H9 (cell line): ENCODE data around the gene CRYGS. TPM values are rescaled to one million over a fixed set of nuclear protein-coding genes. Genes with fewer than 3 reads are reported as not detected.

Experiments
- DNase-seq: peaks from one replicate; pipeline ENCODE4 v3.0.0-alpha.2; 2017
- H2AFZ ChIP-seq: one replicate; pipeline ENCODE4 v1.6.1; 2013; ENCODE audit warnings: mild to moderate bottlenecking, low read length, control low read depth, moderate library complexity
- H2AK5ac ChIP-seq: 2 replicates; pipeline ENCODE4 v1.6.1; 2013; ENCODE audit warnings: low read length, control low read depth, mixed read lengths; ENCODE audit not compliant: insufficient read length
- H2BK120ac ChIP-seq: one replicate; pipeline ENCODE4 v1.6.1; 2013; ENCODE audit warnings: low read depth, mild to moderate bottlenecking, low read length, control low read depth, inconsistent platforms; ENCODE audit not compliant: poor library complexity, severe bottlenecking
- H2BK12ac ChIP-seq: 2 replicates; pipeline ENCODE4 v1.6.1; 2013; ENCODE audit warnings: low read length, control low read depth, mixed read lengths, low read depth; ENCODE audit not compliant: insufficient read length
- H2BK15ac ChIP-seq: 2 replicates; pipeline ENCODE4 v1.6.1; 2013; ENCODE audit warnings: low read depth, low read length, control low read depth
- H2BK20ac ChIP-seq: one replicate; pipeline ENCODE4 v1.6.1; 2013; ENCODE audit warnings: low read depth, mild to moderate bottlenecking, low read length, control low read depth, inconsistent platforms; ENCODE audit not compliant: poor library complexity, severe bottlenecking
- H2BK5ac ChIP-seq: 2 replicates; pipeline ENCODE4 v1.6.1; 2013; ENCODE audit warnings: low read length, control low read depth, mixed read lengths; ENCODE audit not compliant: insufficient read length
- H3K14ac ChIP-seq: 2 replicates; pipeline ENCODE4 v1.6.1; 2013; ENCODE audit warnings: low read length, control low read depth; ENCODE audit not compliant: insufficient read depth
- H3K18ac ChIP-seq: 2 replicates; pipeline ENCODE4 v1.6.1; 2013; ENCODE audit warnings: low read depth, mild to moderate bottlenecking, mixed read lengths, low read length, control low read depth; ENCODE audit not compliant: insufficient read length
- H3K23ac ChIP-seq: 2 replicates; pipeline ENCODE4 v1.6.1; 2013; ENCODE audit warnings: low read length, control low read depth, mixed read lengths, low read depth; ENCODE audit not compliant: insufficient read length
- H3K23me2 ChIP-seq: 2 replicates; pipeline ENCODE4 v1.6.1; 2013; ENCODE audit warnings: low read depth, mild to moderate bottlenecking, mixed read lengths, low read length, control low read depth; ENCODE audit not compliant: insufficient read length, poor library complexity, severe bottlenecking
- H3K27ac ChIP-seq: 2 replicates; pipeline ENCODE4 v1.5.1; 2013; ENCODE audit warnings: low read length, control low read depth, mixed read lengths, low read depth; ENCODE audit not compliant: insufficient read length
- H3K27me3 ChIP-seq: 2 replicates; pipeline ENCODE4 v1.6.1; 2013; ENCODE audit warnings: low read length, control low read depth, inconsistent platforms; ENCODE audit not compliant: insufficient read depth
- H3K4ac ChIP-seq: 2 replicates; pipeline ENCODE4 v1.6.1; 2013; ENCODE audit warnings: low read depth, mild to moderate bottlenecking, control low read depth, inconsistent platforms, low read length, moderate library complexity
- H3K4me1 ChIP-seq: 2 replicates; pipeline ENCODE4 v1.6.1; 2013; ENCODE audit warnings: low read length, control low read depth, inconsistent platforms; ENCODE audit not compliant: insufficient read depth
- H3K4me2 ChIP-seq: 2 replicates; pipeline ENCODE4 v1.6.1; 2013; ENCODE audit warnings: low read length, control low read depth, mixed read lengths; ENCODE audit not compliant: insufficient read length, insufficient read depth
- H3K56ac ChIP-seq: 2 replicates; pipeline ENCODE4 v1.6.1; 2013; ENCODE audit warnings: low read depth, mild to moderate bottlenecking, mixed read lengths, low read length, control low read depth; ENCODE audit not compliant: insufficient read length
- H3K79me1 ChIP-seq: 2 replicates; pipeline ENCODE4 v1.6.1; 2013; ENCODE audit warnings: low read depth, mild to moderate bottlenecking, moderate library complexity, low read length, control low read depth, inconsistent platforms; ENCODE audit not compliant: insufficient read depth, poor library complexity, severe bottlenecking
- H3K79me2 ChIP-seq: 2 replicates; pipeline ENCODE4 v1.6.1; 2013; ENCODE audit warnings: low read length, control low read depth, inconsistent platforms; ENCODE audit not compliant: insufficient read depth
- H3K9ac ChIP-seq: 2 replicates; pipeline ENCODE4 v1.6.1; 2013; ENCODE audit warnings: low read length, control low read depth, mixed read lengths; ENCODE audit not compliant: insufficient read length; ENCODE audit errors: extremely low read depth
- H3K9me3 ChIP-seq: one replicate; pipeline ENCODE4 v1.6.1; 2013; ENCODE audit warnings: low read depth, low read length, inconsistent platforms; ENCODE audit not compliant: control insufficient read depth
- H3T11ph ChIP-seq: one replicate; pipeline ENCODE4 v1.6.1; 2013; ENCODE audit warnings: mild to moderate bottlenecking, low read length, control low read depth, inconsistent platforms
- H4K20me1 ChIP-seq: one replicate; pipeline ENCODE4 v1.6.1; 2013; ENCODE audit not compliant: control insufficient read depth, insufficient read length, insufficient read depth
- H4K5ac ChIP-seq: 2 replicates; pipeline ENCODE4 v1.6.1; 2013; ENCODE audit warnings: low read depth, mild to moderate bottlenecking, mixed read lengths, low read length, control low read depth; ENCODE audit not compliant: insufficient read length
- H4K8ac ChIP-seq: replicated peaks from 2 replicates; pipeline ENCODE4 v1.6.1; 2013; ENCODE audit warnings: low read length, control low read depth, mixed read lengths, low read depth; ENCODE audit not compliant: insufficient read length
- H4K91ac ChIP-seq: 2 replicates; pipeline ENCODE4 v1.6.1; 2013; ENCODE audit warnings: low read depth, mild to moderate bottlenecking, moderate library complexity, mixed read lengths, low read length, control low read depth; ENCODE audit not compliant: insufficient read length
- H3K27ac Mint-ChIP-seq, 3 experiments: 2 replicates in 2 of 3; 3 replicates in 1 of 3; pipeline ENCODE4 v1.8.0; 2020 to 2021; ENCODE audit warnings: mixed read lengths in 3 of 3, mild to moderate bottlenecking in 1 of 3, moderate library complexity in 1 of 3
- H3K27me3 Mint-ChIP-seq: 2 replicates; pipeline ENCODE4 v1.8.0; 2021; ENCODE audit warnings: low read depth, mild to moderate bottlenecking, moderate library complexity, mixed read lengths
- H3K36me3 Mint-ChIP-seq, 3 experiments: 2 replicates in 2 of 3; 3 replicates in 1 of 3; pipeline ENCODE4 v1.8.0; 2020 to 2021; ENCODE audit warnings: low read depth in 3 of 3, mixed read lengths in 3 of 3; ENCODE audit not compliant: insufficient read depth in 1 of 3
- H3K4me1 Mint-ChIP-seq, 2 experiments: 2 replicates each; pipeline ENCODE4 v1.8.0; 2020; ENCODE audit warnings: mixed read lengths in 2 of 2
- H3K4me3 Mint-ChIP-seq, 2 experiments: 2 replicates in 1 of 2; 3 replicates in 1 of 2; pipeline ENCODE4 v1.8.0; 2020 to 2021; ENCODE audit warnings: mild to moderate bottlenecking in 2 of 2, mixed read lengths in 2 of 2, moderate library complexity in 1 of 2
- H3K9me3 Mint-ChIP-seq, 2 experiments: 2 replicates in 1 of 2; 3 replicates in 1 of 2; pipeline ENCODE4 v1.8.0; 2020; ENCODE audit warnings: mild to moderate bottlenecking in 2 of 2, mixed read lengths in 2 of 2, moderate library complexity in 1 of 2
- WGBS: extraction: QIAGEN DNeasy Blood & Tissue Kit; methylation state at CpG from one replicate; pipeline ENCODE4 v1.1.7; 2013; ENCODE audit warnings: missing lambda C conversion rate, low lambda C conversion rate, mixed read lengths; ENCODE audit not compliant: insufficient read length; ENCODE audit errors: extremely low coverage; 5-methylcytosine and 5-hydroxymethylcytosine counted together
- total RNA-seq: library from RNA; stranded (reverse); gene quantifications from 2 replicates; pipeline ENCODE4 v1.2.1, GENCODE V29; 2021
- TF ChIP-seq, protein P1 (sequence below): fragments of 200-600 bp; sonication (generic); conservative IDR thresholded peaks from 3 replicates; pipeline ENCODE4 v1.8.0; 2021; ENCODE audit warnings: antibody characterized with exemption, mild to moderate bottlenecking

CRYGS gene
- total RNA-seq, 1 experiment from 2014 or later: 1.0 TPM

DNA sequence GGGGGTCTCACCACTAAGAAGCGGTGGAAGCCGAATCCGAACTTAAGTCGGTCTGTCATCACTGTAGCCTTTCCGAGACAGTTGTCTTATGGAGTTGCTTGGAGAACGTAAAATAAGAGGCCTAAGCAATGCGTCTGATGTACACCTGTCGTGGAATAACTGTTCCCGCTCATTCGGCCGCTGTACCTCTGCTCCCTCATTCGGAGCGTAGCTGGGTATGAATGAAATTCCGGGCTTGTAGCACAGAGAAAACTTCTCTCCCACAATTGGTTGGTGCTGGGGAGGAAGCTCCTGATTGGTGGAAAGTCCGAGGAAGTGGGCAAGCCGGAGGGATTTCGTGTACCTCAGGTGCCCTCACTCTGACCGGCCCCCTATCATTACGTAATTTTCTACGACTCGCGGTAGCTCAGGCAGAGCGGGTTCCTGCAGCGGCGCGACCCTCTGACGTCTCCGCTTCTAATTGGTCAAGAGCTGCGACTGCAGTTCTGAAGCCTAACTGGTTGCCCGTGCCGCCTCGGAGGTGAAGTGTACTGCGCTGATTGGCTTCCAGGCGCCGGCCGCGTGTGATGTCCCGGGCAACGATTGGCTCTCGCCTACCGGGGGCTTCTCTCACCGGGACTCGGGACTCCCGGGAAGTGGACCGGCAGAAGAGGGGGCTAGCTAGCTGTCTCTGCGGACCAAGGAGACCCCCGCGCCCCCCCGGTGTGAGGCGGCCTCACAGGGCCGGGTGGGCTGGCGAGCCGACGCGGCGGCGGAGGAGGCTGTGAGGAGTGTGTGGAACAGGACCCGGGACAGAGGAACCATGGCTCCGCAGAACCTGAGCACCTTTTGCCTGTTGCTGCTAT, 26.1 kb upstream of the CRYGS start, which contains the start of gene DNAJB11:
DNAJB11 (plus strand) TSS at position 625 of the 845 bp plus-strand sequence; CDS start at position 803, 178 bp downstream.
- no peak within 1 kb of the TSS for H2AFZ ChIP-seq
- TF ChIP-seq, protein P1, sequence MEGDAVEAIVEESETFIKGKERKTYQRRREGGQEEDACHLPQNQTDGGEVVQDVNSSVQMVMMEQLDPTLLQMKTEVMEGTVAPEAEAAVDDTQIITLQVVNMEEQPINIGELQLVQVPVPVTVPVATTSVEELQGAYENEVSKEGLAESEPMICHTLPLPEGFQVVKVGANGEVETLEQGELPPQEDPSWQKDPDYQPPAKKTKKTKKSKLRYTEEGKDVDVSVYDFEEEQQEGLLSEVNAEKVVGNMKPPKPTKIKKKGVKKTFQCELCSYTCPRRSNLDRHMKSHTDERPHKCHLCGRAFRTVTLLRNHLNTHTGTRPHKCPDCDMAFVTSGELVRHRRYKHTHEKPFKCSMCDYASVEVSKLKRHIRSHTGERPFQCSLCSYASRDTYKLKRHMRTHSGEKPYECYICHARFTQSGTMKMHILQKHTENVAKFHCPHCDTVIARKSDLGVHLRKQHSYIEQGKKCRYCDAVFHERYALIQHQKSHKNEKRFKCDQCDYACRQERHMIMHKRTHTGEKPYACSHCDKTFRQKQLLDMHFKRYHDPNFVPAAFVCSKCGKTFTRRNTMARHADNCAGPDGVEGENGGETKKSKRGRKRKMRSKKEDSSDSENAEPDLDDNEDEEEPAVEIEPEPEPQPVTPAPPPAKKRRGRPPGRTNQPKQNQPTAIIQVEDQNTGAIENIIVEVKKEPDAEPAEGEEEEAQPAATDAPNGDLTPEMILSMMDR: no peak
- H3K27me3 Mint-ChIP-seq: no peaks in the 10 kb centered on the region

More for the DNA sequence above, 26.1 kb upstream of the CRYGS start, which contains the start of gene DNAJB11:
- Histone ChIP-seq H3K27ac (peak within 1 kb of the TSS; percentile 64), H3K18ac (peak within 1 kb of the TSS; percentile 95), H4K5ac (peak within 1 kb of the TSS; percentile 77), H2BK15ac (no peak within 1 kb of the TSS), H3K9ac (peak within 1 kb of the TSS; percentile 94), H3K14ac (peak within 1 kb of the TSS; percentile 95), H3K79me2 (peaks cover 5% of the 10 kb centered on the region; the same call in 1 of the 2 replicates), H3K79me1 (no peaks in the 10 kb centered on the region), H2AK5ac (no peak within 1 kb of the TSS), H3T11ph (no peak within 1 kb of the TSS), H3K23me2 (peaks cover 10% of the 10 kb centered on the region), H2BK5ac (peak within 1 kb of the TSS; percentile 34), H3K4me2 (peak within 1 kb of the TSS; percentile 99), H3K56ac (no peak within 1 kb of the TSS), H2BK20ac (no peak within 1 kb of the TSS), H4K8ac (no peak within 1 kb of the TSS), H3K4me1 (no peaks in the 10 kb centered on the region), H3K27me3 (no peaks in the 10 kb centered on the region), H2BK12ac (no peak within 1 kb of the TSS), H3K9me3 (no peaks in the 10 kb centered on the region), H3K23ac (no peak within 1 kb of the TSS), H2BK120ac (no peak within 1 kb of the TSS), H4K20me1 (peaks cover 3% of the 10 kb centered on the region), H3K4ac (no peak within 1 kb of the TSS), H4K91ac (no peak within 1 kb of the TSS)
- WGBS: no CpG with 5 or more reads among the region's 59 CpGs
- no peaks in the 10 kb centered on the region for H3K9me3 Mint-ChIP-seq
- peak; percentile 100 for DNase-seq
- peak within 1 kb of the TSS; percentile 91 to 98 (median 97) for H3K27ac Mint-ChIP-seq
- peak within 1 kb of the TSS; percentile 89 to 92 for H3K4me3 Mint-ChIP-seq
- H3K36me3 Mint-ChIP-seq: peaks cover 9 to 28% (median 23%) of the 10 kb centered on the region in 3 experiments; a peak in 6 of 7 replicates
- peaks cover 22 to 28% of the 10 kb centered on the region in 2 experiments for H3K4me1 Mint-ChIP-seq
